Memory B cell (primary cell): ENCODE results near the gene ABCF2.

Experiments
- ATAC-seq: fragments of 150-1000 bp; cut with Tn5 transposase; 2 replicates; pipeline ENCODE4 v1.10.0; 2021; ENCODE audit warnings: low read depth, mild to moderate bottlenecking, moderate library complexity
- DNase-seq, 2 donors: peaks; one replicate each; pipeline ENCODE4 v3.0.0; 2022; ENCODE audit warnings: low spot score in 2 of 2
- H3K27ac Mint-ChIP-seq: one replicate; pipeline ENCODE4 v1.8.0; 2022; ENCODE audit warnings: mild to moderate bottlenecking, moderate library complexity, mixed read lengths
- H3K27me3 Mint-ChIP-seq: one replicate; pipeline ENCODE4 v1.8.0; 2022; ENCODE audit warnings: mixed read lengths
- H3K36me3 Mint-ChIP-seq: one replicate; pipeline ENCODE4 v1.8.0; 2022; ENCODE audit warnings: mild to moderate bottlenecking, mixed read lengths
- H3K4me1 Mint-ChIP-seq: one replicate; pipeline ENCODE4 v1.8.0; 2022; ENCODE audit warnings: mixed read lengths
- H3K4me3 Mint-ChIP-seq: one replicate; pipeline ENCODE4 v1.8.0; 2022; ENCODE audit warnings: mild to moderate bottlenecking, moderate library complexity, mixed read lengths
- H3K9me3 Mint-ChIP-seq: one replicate; pipeline ENCODE4 v1.8.0; 2022; ENCODE audit warnings: mixed read lengths

The ABCF2 gene

GRCh38 chr7:151193203-151193978, 33.6 kb downstream of the ABCF2 start:
- ATAC-seq (no peak), DNase-seq (no peak)
- Mint-ChIP-seq H3K27ac (no peak overlapping the region), H3K9me3 (no peaks in the 10 kb centered on the region), H3K4me3 (no peak overlapping the region), H3K27me3 (peaks cover 19% of the 10 kb centered on the region), H3K36me3 (no peaks in the 10 kb centered on the region), H3K4me1 (peaks cover 7% of the 10 kb centered on the region)

DNA sequence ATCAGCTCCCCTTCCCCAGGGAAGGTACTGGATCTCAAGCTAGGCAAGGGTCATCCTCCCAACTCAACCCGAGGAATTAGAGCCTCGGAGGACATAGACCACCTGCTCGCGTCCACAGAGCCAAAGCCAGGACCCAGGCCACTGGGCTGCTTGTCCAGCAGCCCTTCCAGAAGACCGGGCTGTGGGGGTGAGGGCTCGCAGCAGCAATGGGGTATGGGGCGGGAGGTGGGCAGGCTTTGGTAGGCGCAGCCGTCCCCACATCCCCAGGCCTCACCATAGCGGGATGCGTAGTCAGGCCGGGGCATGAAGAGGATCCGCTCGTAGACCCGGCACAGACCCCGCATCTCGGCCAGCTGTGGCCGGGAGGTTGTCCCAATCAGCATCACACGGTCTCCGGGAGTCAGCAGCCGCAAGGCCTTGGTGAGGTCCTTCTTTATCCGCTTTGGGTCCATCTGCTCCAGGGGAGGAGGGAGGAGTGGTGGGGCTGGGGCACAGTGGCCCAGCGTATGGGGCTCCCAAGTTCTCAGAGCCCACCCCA, 34.9 kb downstream of the ABCF2 start:
- H3K27me3 Mint-ChIP-seq, result peaks cover 23% of the 10 kb centered on the region
- H3K27ac Mint-ChIP-seq, result no peak overlapping the region
- H3K4me1 Mint-ChIP-seq, result peaks cover 11% of the 10 kb centered on the region
- H3K36me3 Mint-ChIP-seq, result no peaks in the 10 kb centered on the region
- H3K4me3 Mint-ChIP-seq, result no peak overlapping the region
- no peak for ATAC-seq
- no peaks in the 10 kb centered on the region for H3K9me3 Mint-ChIP-seq
- no peak for DNase-seq

GRCh38 chr7:151191544-151191943, 35.5 kb downstream of the ABCF2 start:
- Mint-ChIP-seq H3K36me3 (no peaks in the 10 kb centered on the region), H3K9me3 (no peaks in the 10 kb centered on the region), H3K4me3 (no peak overlapping the region), H3K27me3 (peaks cover 24% of the 10 kb centered on the region), H3K4me1 (peaks cover 11% of the 10 kb centered on the region), H3K27ac (no peak overlapping the region)
- ATAC-seq (no peak), DNase-seq (no peak)

DNA sequence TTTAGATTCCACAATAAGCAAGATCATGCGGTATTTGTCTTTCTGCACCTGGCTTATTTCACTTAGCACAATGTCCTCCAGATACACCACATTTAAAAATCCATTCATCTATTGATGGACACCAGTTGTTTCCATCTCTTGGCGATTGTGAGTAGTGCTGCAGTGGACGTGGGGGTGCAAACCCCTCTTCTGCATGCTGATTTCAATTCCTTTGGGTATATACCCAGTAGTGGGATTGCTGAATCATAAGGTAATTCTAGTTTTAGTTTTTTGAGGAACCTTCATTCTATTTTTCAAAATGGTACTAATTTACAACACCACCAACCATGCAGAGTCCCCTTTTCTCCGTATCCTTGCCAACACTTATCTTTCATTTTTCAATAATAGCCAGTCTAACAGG, 38.0 kb downstream of the ABCF2 start:
- peaks cover 6% of the 10 kb centered on the region for H3K4me1 Mint-ChIP-seq
- DNase-seq (no peak), ATAC-seq (no peak)
- no peaks in the 10 kb centered on the region for H3K9me3 Mint-ChIP-seq
- H3K27me3 Mint-ChIP-seq, result peaks cover 22% of the 10 kb centered on the region
- H3K36me3 Mint-ChIP-seq, result no peaks in the 10 kb centered on the region
- no peak overlapping the region for H3K27ac Mint-ChIP-seq
- no peak overlapping the region for H3K4me3 Mint-ChIP-seq

DNA sequence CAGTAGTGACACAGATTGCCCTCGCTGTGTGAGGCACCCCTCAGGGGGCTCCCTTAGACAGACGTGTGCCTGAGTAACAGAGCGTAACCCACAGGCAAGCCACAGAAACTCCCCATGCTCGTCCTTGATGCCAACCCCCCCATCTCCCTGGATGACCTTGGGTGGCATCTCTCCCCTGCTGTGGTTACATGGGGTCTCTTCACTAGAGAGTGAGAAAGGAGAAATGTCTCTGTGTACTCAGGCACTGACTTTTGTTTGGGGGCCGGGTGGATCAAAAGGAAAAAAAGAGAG, 38.8 kb downstream of the ABCF2 start:
- peaks cover 21% of the 10 kb centered on the region for H3K27me3 Mint-ChIP-seq
- no peak overlapping the region for H3K4me3 Mint-ChIP-seq
- H3K27ac Mint-ChIP-seq, result no peak overlapping the region
- peaks cover 6% of the 10 kb centered on the region for H3K4me1 Mint-ChIP-seq
- peak; percentile 67 for ATAC-seq
- no peak for DNase-seq
- H3K9me3 Mint-ChIP-seq, result no peaks in the 10 kb centered on the region
- H3K36me3 Mint-ChIP-seq, result no peaks in the 10 kb centered on the region

DNA sequence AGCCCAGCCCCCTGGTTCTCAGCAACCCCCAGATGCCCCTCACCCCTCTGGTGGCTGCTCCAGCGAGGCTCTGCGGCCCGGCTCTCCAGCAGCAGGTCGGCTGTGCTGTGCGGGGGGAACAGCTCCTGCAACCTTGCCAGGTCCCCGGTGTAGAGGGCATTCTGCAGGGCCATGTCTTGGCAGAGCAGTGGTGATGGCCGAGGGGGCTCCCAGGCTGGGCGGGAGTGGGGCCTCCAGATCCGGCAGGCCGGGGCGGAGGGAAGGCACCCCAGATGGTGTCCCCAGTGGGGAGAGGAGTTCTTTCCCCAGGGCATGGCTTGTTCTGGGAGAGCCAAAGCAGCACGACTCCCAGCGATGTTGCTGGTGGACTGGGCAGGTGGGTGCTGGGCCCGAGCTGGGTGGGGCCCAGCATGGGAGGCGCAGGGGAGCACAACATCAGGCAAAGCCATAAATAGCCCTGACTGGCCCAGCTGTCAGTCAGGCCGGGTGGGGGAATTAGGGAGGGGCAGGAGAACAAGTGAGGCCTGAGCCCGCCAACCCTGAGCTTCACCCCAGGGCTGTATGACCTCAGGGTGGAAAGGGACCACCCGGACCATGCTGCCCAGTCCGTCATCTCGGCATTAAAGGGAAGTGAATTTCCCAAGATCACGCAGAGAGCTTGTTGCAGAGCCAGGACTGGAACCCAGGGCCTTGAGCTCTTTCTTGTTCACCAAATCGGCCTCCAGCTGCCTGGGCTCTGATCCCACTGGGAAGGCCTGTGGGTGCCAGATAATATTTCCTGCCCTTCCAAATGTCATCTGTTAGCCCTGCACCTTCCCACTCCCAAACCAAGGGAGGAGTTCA, 39.4 kb downstream of the ABCF2 start:
- H3K36me3 Mint-ChIP-seq, result no peaks in the 10 kb centered on the region
- peaks cover 20% of the 10 kb centered on the region for H3K27me3 Mint-ChIP-seq
- no peak overlapping the region for H3K4me3 Mint-ChIP-seq
- H3K9me3 Mint-ChIP-seq, result no peaks in the 10 kb centered on the region
- DNase-seq (no peak), ATAC-seq (no peak)
- no peak overlapping the region for H3K27ac Mint-ChIP-seq
- H3K4me1 Mint-ChIP-seq, result peaks cover 6% of the 10 kb centered on the region

- DNase-seq (no peak), ATAC-seq (no peak)
- Mint-ChIP-seq H3K36me3 (no peaks in the 10 kb centered on the region), H3K9me3 (no peaks in the 10 kb centered on the region), H3K4me1 (peaks cover 6% of the 10 kb centered on the region), H3K27ac (no peak within 1 kb of the TSS), H3K27me3 (peaks cover 22% of the 10 kb centered on the region), H3K4me3 (no peak within 1 kb of the TSS)
Measured at GRCh38 chr7:151186640-151187408, 40.2 kb downstream of the ABCF2 start, which contains the start of gene ASB10. ASB10 (minus strand) TSS chr7:151187250; CDS start chr7:151187130, 120 bp downstream.

GRCh38 chr7:151185762-151186639, 41.0 kb downstream of the ABCF2 start:
- Mint-ChIP-seq H3K27ac (no peak overlapping the region), H3K9me3 (no peaks in the 10 kb centered on the region), H3K27me3 (peaks cover 21% of the 10 kb centered on the region), H3K4me1 (peaks cover 6% of the 10 kb centered on the region), H3K36me3 (no peaks in the 10 kb centered on the region), H3K4me3 (no peak overlapping the region)
- ATAC-seq (no peak), DNase-seq (no peak)

DNA sequence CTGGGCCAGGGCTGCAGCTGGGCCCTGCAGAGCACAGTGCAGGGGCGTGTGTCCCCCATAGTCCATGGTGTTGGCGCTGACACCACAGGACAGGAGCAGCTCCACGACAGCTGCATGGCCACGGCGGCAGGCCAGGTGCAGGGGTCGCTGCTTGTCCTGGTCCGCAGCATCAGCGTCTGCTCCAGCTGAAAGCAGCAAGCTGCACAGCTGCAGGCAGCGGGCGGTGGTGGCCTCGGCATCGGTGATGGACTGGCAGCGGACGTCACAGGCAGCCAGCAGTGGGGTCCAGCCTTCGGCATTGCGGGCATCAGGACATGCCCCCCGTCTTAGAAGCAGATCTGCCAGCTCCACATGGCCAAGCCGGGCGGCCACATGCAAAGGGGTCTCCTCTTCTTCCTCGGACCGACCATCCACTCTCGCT, 46.0 kb downstream of the ABCF2 start:
- no peaks in the 10 kb centered on the region for H3K36me3 Mint-ChIP-seq
- H3K27ac Mint-ChIP-seq, result no peak overlapping the region
- H3K4me3 Mint-ChIP-seq, result no peak overlapping the region
- H3K9me3 Mint-ChIP-seq, result no peaks in the 10 kb centered on the region
- peaks cover 21% of the 10 kb centered on the region for H3K27me3 Mint-ChIP-seq
- ATAC-seq (no peak), DNase-seq (no peak)
- no peaks in the 10 kb centered on the region for H3K4me1 Mint-ChIP-seq

DNA sequence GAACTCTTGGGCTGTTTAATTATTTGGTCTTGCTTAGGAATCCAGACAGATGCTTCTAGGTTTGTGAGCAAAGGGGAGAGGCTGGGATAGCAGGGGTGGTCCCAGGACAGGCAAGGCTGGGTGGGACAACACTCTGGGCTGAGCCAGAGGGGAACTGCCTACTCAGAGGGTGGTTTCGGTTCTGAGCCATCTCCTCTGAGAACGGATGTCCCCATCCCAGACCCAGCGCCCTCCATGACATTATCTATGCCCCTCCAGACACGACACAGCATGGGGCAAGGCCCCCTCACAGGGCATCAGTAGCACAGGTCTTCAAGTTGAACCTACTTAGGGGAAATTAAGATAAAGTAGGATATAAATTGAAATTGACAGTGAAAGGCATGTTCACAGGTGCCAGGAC, 47.1 kb downstream of the ABCF2 start:
- H3K9me3 Mint-ChIP-seq, result no peaks in the 10 kb centered on the region

GRCh38 chr7:151179287-151179860, 47.6 kb downstream of the ABCF2 start:
- Mint-ChIP-seq H3K4me1 (no peaks in the 10 kb centered on the region), H3K27ac (no peak overlapping the region), H3K9me3 (no peaks in the 10 kb centered on the region), H3K27me3 (peaks cover 19% of the 10 kb centered on the region), H3K4me3 (no peak overlapping the region), H3K36me3 (no peaks in the 10 kb centered on the region)
- DNase-seq (no peak), ATAC-seq (no peak)

More for the DNA sequence above, 47.1 kb downstream of the ABCF2 start:
- Mint-ChIP-seq H3K27me3 (peaks cover 19% of the 10 kb centered on the region), H3K4me1 (no peaks in the 10 kb centered on the region), H3K36me3 (no peaks in the 10 kb centered on the region), H3K4me3 (no peak overlapping the region), H3K27ac (no peak overlapping the region)
- ATAC-seq, result no peak
- DNase-seq, result no peak

- DNase-seq, result no peak
- Mint-ChIP-seq H3K4me3 (no peak overlapping the region), H3K36me3 (no peaks in the 10 kb centered on the region), H3K9me3 (no peaks in the 10 kb centered on the region), H3K4me1 (no peaks in the 10 kb centered on the region), H3K27me3 (peaks cover 19% of the 10 kb centered on the region), H3K27ac (no peak overlapping the region)
- no peak for ATAC-seq
Measured at GRCh38 chr7:151178831-151179230, 48.2 kb downstream of the ABCF2 start.

DNA sequence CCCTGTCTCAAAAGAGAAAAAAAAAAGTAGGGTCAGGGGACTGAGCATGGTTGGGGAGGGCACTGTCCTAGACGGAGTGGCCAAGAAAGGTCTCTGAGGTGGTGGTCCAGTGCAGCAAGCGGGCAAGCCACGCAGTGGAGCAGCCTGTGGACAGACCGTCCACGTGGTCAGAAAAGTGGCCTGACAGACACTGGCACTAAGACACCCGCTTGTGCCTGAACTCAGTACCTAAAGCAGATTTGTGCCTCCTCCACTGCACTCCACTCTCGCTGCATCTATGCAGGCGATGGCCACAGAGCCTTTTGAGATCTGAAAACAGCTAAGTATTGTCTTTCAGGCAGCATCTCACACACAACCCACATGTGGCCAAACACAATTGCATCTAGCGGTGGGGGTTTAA, 48.8 kb downstream of the ABCF2 start:
- Mint-ChIP-seq H3K4me1 (peaks cover 2% of the 10 kb centered on the region), H3K4me3 (no peak overlapping the region), H3K27ac (no peak overlapping the region), H3K27me3 (peaks cover 21% of the 10 kb centered on the region), H3K9me3 (no peaks in the 10 kb centered on the region), H3K36me3 (peaks cover 1% of the 10 kb centered on the region)
- no peak for DNase-seq
- ATAC-seq, result no peak
